T-helper 1 cell treated with Interleukin-12 subunit alpha and Interleukin-12 subunit beta and Interleukin-4 antibody, amounts not matched to agents 30 μg/mL and 1 μg/mL, for 36 hours (primary cell): Measurements from ENCODE around the gene ISCA2.

Experiments used
- H3K27ac Mint-ChIP-seq: one replicate; pipeline ENCODE4 v1.8.0; 2021; ENCODE audit warnings: mild to moderate bottlenecking, mixed read lengths
- H3K27me3 Mint-ChIP-seq: one replicate; pipeline ENCODE4 v1.8.0; 2021; ENCODE audit warnings: low read depth, mixed read lengths
- H3K36me3 Mint-ChIP-seq: one replicate; pipeline ENCODE4 v1.8.0; 2021; ENCODE audit warnings: low read depth, mixed read lengths
- H3K4me1 Mint-ChIP-seq: one replicate; pipeline ENCODE4 v1.8.0; 2021; ENCODE audit warnings: low read depth, mixed read lengths
- H3K4me3 Mint-ChIP-seq: one replicate; pipeline ENCODE4 v1.8.0; 2021; ENCODE audit warnings: mild to moderate bottlenecking, moderate library complexity, mixed read lengths
- H3K9me3 Mint-ChIP-seq: one replicate; pipeline ENCODE4 v1.8.0; 2021; ENCODE audit warnings: mixed read lengths

The ISCA2 gene

GRCh38 chr14:74472601-74473000, 21.0 kb upstream of the ISCA2 start:
- Mint-ChIP-seq H3K4me3 (no peak overlapping the region), H3K27ac (no peak overlapping the region), H3K4me1 (peaks cover 2% of the 10 kb centered on the region), H3K36me3 (peaks cover 2% of the 10 kb centered on the region), H3K27me3 (no peaks in the 10 kb centered on the region), H3K9me3 (no peaks in the 10 kb centered on the region)

- Mint-ChIP-seq H3K4me3 (no peak overlapping the region), H3K4me1 (no peaks in the 10 kb centered on the region), H3K36me3 (peaks cover 2% of the 10 kb centered on the region), H3K27ac (no peak overlapping the region), H3K27me3 (no peaks in the 10 kb centered on the region), H3K9me3 (no peaks in the 10 kb centered on the region)
These were observed 19.2 kb upstream of the ISCA2 start for GRCh38 chr14:74474376-74474775.

- Mint-ChIP-seq H3K4me1 (no peaks in the 10 kb centered on the region), H3K27ac (no peak overlapping the region), H3K36me3 (peaks cover 2% of the 10 kb centered on the region)
These were observed 17.9 kb upstream of the ISCA2 start for GRCh38 chr14:74475678-74476077.

DNA sequence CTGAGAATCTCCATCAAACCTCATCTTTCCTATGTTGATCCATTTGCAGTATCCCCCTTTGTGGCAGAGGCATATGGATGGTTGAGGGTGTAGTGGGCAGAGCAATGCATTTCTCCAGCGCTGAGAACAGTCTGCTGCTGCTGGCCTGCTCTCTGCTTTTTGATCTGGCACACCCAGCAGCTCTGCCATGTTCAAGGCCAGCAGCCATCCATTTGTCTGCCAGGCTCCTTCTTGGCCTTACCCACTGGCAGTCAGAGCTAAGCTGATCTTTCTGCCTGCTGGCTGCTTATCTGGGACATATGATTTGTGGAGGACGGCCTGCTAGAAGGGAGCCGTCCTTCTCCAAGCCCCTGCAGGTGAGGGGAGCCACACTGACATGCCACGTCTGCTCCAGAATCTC, 17.5 kb upstream of the ISCA2 start:
- Mint-ChIP-seq H3K27ac (no peak overlapping the region), H3K27me3 (no peaks in the 10 kb centered on the region), H3K4me3 (no peak overlapping the region), H3K4me1 (no peaks in the 10 kb centered on the region), H3K9me3 (no peaks in the 10 kb centered on the region), H3K36me3 (peaks cover 5% of the 10 kb centered on the region)

More at GRCh38 chr14:74475678-74476077, 17.9 kb upstream of the ISCA2 start:
- Mint-ChIP-seq H3K9me3 (no peaks in the 10 kb centered on the region), H3K27me3 (no peaks in the 10 kb centered on the region), H3K4me3 (no peak overlapping the region)

- H3K27me3 Mint-ChIP-seq = no peaks in the 10 kb centered on the region
- H3K4me3 Mint-ChIP-seq = no peak overlapping the region
- H3K36me3 Mint-ChIP-seq = peaks cover 7% of the 10 kb centered on the region
- no peaks in the 10 kb centered on the region for H3K4me1 Mint-ChIP-seq
- H3K27ac Mint-ChIP-seq = no peak overlapping the region
- H3K9me3 Mint-ChIP-seq = no peaks in the 10 kb centered on the region
These were observed 17.0 kb upstream of the ISCA2 start for GRCh38 chr14:74476607-74477006.

DNA sequence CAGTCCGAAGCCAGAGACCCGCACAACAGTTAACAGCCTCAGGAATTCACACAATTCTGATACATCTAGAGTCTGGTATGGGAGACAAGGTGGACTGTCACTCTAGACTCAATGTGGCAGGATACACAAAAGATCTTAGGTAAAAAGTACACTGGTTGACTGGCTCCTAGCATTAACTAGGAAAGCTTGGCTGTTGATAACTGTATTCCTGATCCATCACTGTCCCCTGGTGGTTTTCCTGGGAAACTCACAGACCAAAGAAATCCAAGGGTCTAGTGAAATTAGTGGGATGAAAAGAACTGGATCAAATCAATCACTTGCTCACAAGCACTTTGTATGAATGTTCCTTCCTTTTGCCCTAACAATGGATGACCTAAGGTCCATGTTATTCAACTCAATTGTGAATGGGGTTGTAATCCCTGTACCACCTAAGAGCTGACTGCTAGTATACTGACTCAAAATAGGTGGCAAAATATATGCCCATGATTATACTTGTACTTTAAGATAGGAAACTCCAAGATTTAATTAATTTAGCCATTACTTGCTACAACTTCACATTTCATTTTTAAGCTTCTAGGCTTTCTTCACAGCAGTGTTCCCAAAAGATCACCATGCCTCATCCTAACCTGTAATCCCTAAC, 14.4 kb upstream of the ISCA2 start:
- Mint-ChIP-seq H3K4me1 (no peaks in the 10 kb centered on the region), H3K36me3 (peaks cover 11% of the 10 kb centered on the region), H3K27me3 (no peaks in the 10 kb centered on the region), H3K4me3 (no peak overlapping the region), H3K9me3 (no peaks in the 10 kb centered on the region), H3K27ac (no peak overlapping the region)

DNA sequence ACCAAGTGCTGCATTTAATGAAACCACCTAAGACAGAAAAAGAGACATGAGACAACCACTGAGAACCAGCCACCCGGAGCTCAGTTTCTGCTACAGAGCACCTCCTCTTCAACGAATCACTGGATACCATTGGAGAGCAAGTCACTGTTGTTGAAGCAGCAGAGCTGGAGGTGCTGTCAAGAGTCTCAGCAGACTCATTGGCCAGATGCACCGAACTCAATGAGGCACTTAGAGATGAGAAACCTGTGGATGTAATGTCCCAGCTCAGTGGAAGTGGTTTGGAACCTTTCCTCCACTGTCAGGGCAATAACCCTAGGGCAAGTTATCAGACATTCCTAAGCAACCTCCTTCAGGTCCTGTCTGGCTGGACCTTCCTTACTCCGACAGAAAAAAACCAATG, 13.5 kb upstream of the ISCA2 start:
- peaks cover 14% of the 10 kb centered on the region for H3K36me3 Mint-ChIP-seq
- H3K4me1 Mint-ChIP-seq = no peaks in the 10 kb centered on the region
- no peaks in the 10 kb centered on the region for H3K27me3 Mint-ChIP-seq
- no peak overlapping the region for H3K27ac Mint-ChIP-seq
- no peaks in the 10 kb centered on the region for H3K9me3 Mint-ChIP-seq
- H3K4me3 Mint-ChIP-seq = no peak overlapping the region

DNA sequence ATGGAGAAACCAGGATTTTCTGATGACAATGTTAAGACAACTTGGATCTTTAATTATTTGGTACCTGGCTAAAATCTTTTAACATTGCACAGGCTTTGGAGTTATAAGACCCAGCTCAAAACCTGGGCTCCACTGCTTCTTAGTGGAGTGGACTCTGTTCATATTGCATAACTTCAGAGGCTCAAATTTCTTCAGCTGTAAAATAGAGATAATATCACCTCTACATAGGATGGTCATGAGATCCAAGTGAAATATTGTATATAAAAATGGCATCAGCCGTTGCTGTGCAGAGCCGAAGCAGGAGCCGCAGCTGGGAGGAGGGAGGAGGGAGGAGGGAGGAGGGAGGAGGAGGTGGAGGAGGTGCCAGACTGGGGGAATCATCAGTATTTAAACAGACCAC, 11.0 kb upstream of the ISCA2 start:
- Mint-ChIP-seq H3K27me3 (no peaks in the 10 kb centered on the region), H3K4me1 (no peaks in the 10 kb centered on the region), H3K36me3 (peaks cover 12% of the 10 kb centered on the region), H3K27ac (no peak overlapping the region), H3K4me3 (no peak overlapping the region), H3K9me3 (no peaks in the 10 kb centered on the region)

GRCh38 chr14:74483321-74483720, 10.2 kb upstream of the ISCA2 start:
- Mint-ChIP-seq H3K9me3 (no peaks in the 10 kb centered on the region), H3K4me1 (no peaks in the 10 kb centered on the region), H3K36me3 (peaks cover 12% of the 10 kb centered on the region)

GRCh38 chr14:74486164-74486563, 7.4 kb upstream of the ISCA2 start:
- no peak overlapping the region for H3K4me3 Mint-ChIP-seq
- peaks cover 10% of the 10 kb centered on the region for H3K27me3 Mint-ChIP-seq
- peaks cover 12% of the 10 kb centered on the region for H3K36me3 Mint-ChIP-seq
- no peaks in the 10 kb centered on the region for H3K9me3 Mint-ChIP-seq
- H3K27ac Mint-ChIP-seq = no peak overlapping the region
- peaks cover 6% of the 10 kb centered on the region for H3K4me1 Mint-ChIP-seq

More at GRCh38 chr14:74483321-74483720, 10.2 kb upstream of the ISCA2 start:
- no peaks in the 10 kb centered on the region for H3K27me3 Mint-ChIP-seq
- no peak overlapping the region for H3K4me3 Mint-ChIP-seq
- no peak overlapping the region for H3K27ac Mint-ChIP-seq

DNA sequence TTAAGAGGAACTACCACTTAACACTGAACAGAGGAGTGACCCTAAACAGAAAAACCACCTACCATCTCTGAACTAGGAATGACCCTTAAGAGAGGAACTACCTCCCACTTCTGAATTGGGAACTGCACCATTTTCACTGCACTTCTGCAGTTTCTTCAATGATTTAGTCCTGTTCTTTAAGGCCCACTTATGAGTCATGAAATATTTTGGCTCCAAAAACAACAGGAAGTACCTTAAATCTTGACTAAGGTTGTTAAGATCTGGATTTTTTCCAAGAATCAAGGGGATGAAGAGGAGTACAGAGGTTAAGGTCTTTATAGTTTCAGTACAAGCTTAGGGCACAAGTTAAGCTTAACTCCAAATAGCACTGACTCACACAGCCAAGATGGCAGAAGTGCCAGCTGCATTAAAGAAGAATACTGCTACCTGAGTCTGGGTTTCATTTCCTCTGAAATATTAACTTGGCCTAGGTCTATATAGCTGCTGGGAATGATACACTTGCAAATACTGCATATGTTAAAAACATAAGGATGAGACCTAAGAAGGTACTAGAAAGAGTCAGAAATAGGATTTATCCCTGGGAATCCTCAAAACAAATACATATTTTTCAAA, 4.7 kb upstream of the ISCA2 start:
- Mint-ChIP-seq H3K9me3 (no peaks in the 10 kb centered on the region), H3K27me3 (peaks cover 10% of the 10 kb centered on the region), H3K4me1 (peaks cover 6% of the 10 kb centered on the region), H3K4me3 (no peak overlapping the region), H3K36me3 (peaks cover 7% of the 10 kb centered on the region), H3K27ac (no peak overlapping the region)

- Mint-ChIP-seq H3K27me3 (peaks cover 10% of the 10 kb centered on the region), H3K36me3 (peaks cover 6% of the 10 kb centered on the region), H3K4me1 (peaks cover 18% of the 10 kb centered on the region), H3K27ac (no peak overlapping the region), H3K4me3 (no peak overlapping the region), H3K9me3 (no peaks in the 10 kb centered on the region)
These were observed 3.1 kb upstream of the ISCA2 start for GRCh38 chr14:74490486-74490885.

- peaks cover 10% of the 10 kb centered on the region for H3K27me3 Mint-ChIP-seq
- H3K27ac Mint-ChIP-seq = no peak overlapping the region
- peaks cover 18% of the 10 kb centered on the region for H3K4me1 Mint-ChIP-seq
- peaks cover 6% of the 10 kb centered on the region for H3K36me3 Mint-ChIP-seq
- no peak overlapping the region for H3K4me3 Mint-ChIP-seq
- no peaks in the 10 kb centered on the region for H3K9me3 Mint-ChIP-seq
These were observed 1.4 kb upstream of the ISCA2 start for GRCh38 chr14:74491956-74492775.

- Mint-ChIP-seq H3K4me1 (peaks cover 18% of the 10 kb centered on the region), H3K27ac (peak within 1 kb of the TSS; percentile 87), H3K36me3 (peaks cover 6% of the 10 kb centered on the region), H3K4me3 (no peak within 1 kb of the TSS), H3K27me3 (peaks cover 10% of the 10 kb centered on the region), H3K9me3 (no peaks in the 10 kb centered on the region)
These were observed 706 bp upstream of the ISCA2 start, which contains the start of gene NPC2 for GRCh38 chr14:74492776-74493342. NPC2 (minus strand) TSS chr14:74493305; CDS start chr14:74493274, 31 bp downstream.
